Upper lobe of left lung (tissue), 6 donors: Measurements from ENCODE around the gene CEP19. TPM values are rescaled to one million over a fixed set of nuclear protein-coding genes. Genes with fewer than 3 reads are reported as not detected.
"Not testable (repeated sequence)": the region's sequence is repeated elsewhere in the genome, so short reads cannot be mapped to it uniquely, and the experiment has no call there.

Experiments used
- ATAC-seq, 2 donors: fragments of 200-7000 bp; cut with Tn5 transposase; one replicate each; pipeline ENCODE4 v1.9.1; 2022; ENCODE audit warnings: mild to moderate bottlenecking in 2 of 2, moderate library complexity in 2 of 2; ENCODE audit not compliant: low FRiP score in 2 of 2
- DNase-seq, 2 donors: peaks; one replicate each; pipeline ENCODE4 v3.0.0-alpha.2; 2019 to 2020
- H3K27ac ChIP-seq, 4 donors: fragments of 200-600 bp; sonication (generic); one replicate each; pipeline ENCODE4 v1.5.1; 2016 to 2019
- H3K27me3 ChIP-seq, 4 donors: fragments of 200-600 bp; sonication (generic); one replicate each; pipeline ENCODE4 v1.5.1; 2017 to 2019
- H3K36me3 ChIP-seq, 4 donors: fragments of 200-600 bp; sonication (generic); one replicate each; pipeline ENCODE4 v1.5.1; 2016 to 2019
- H3K4me1 ChIP-seq, 4 donors: fragments of 200-600 bp; sonication (generic); one replicate each; pipeline ENCODE4 v1.5.1; 2018 to 2019
- H3K4me3 ChIP-seq, 4 donors: fragments of 200-600 bp; sonication (generic); one replicate each; pipeline ENCODE4 v1.5.1; 2017 to 2019; ENCODE audit warnings: mild to moderate bottlenecking in 2 of 4, moderate library complexity in 1 of 4
- H3K9me3 ChIP-seq, 4 donors: fragments of 200-600 bp; sonication (generic); one replicate each; pipeline ENCODE4 v1.5.1; 2018 to 2019
- CTCF ChIP-seq, 6 experiments: fragments of 450-650 bp in 4 of 6; fragments of 200-600 bp in 2 of 6; sonication (generic) in 2 of 6; IDR thresholded peaks; one replicate each; pipeline ENCODE4 v1.5.1; 2016 to 2019; ENCODE audit warnings: antibody characterized with exemption in 6 of 6
- EP300 ChIP-seq, 4 donors: sonication (generic); formaldehyde crosslinking; IDR thresholded peaks; one replicate each; pipeline ENCODE4 v1.5.1; 2017; ENCODE audit warnings: antibody characterized with exemption in 4 of 4, control low read depth in 2 of 4
- POLR2A ChIP-seq, 4 donors: fragments of 450-650 bp; IDR thresholded peaks; one replicate each; pipeline ENCODE4 v1.5.1; 2016 to 2017; ENCODE audit warnings: antibody characterized with exemption in 4 of 4, mild to moderate bottlenecking in 2 of 4
- POLR2AphosphoS5 ChIP-seq, 2 donors: sonication (generic); formaldehyde crosslinking; IDR thresholded peaks; one replicate each; pipeline ENCODE4 v1.5.1; 2017; ENCODE audit warnings: antibody characterized with exemption in 2 of 2
- WGBS, 2 donors: methylation state at CpG; one replicate each; pipeline ENCODE4 v1.1.5; 2017 to 2018; 5-methylcytosine and 5-hydroxymethylcytosine counted together
- total RNA-seq, 6 donors: library from RNA; depleted of rRNA in 4 of 6; stranded (reverse); fragments of >200 nt in 4 of 6; gene quantifications; one replicate each; pipeline versions ENCODE4 v1.1.0 to v1.2.1, GENCODE V29; 2016 to 2021
- donor health status: DM: no; HTN: no; CAD: no; lungs with moderate emphysema.
- donor health status: DM: no; HTN: yes; CAD: no; lungs with severe emphysema.

CEP19 gene
- total RNA-seq, 6 donors from 2014 or later = 1.2 to 9.0 (median 2.6) TPM

GRCh38 chr3:196726788-196727675, 15.0 kb upstream of the CEP19 start:
- Histone ChIP-seq H3K27me3 (no peaks in the 10 kb centered on the region), H3K36me3 (peaks cover 0 to 24% (median 5%) of the 10 kb centered on the region in 4 donors), H3K27ac (no peak overlapping the region), H3K4me3 (no peak overlapping the region), H3K9me3 (no peaks in the 10 kb centered on the region), H3K4me1 (no peaks in the 10 kb centered on the region)
- ATAC-seq (no peak), DNase-seq (no peak)
- TF ChIP-seq CTCF (IDR thresholded peaks at IDR 0.05) (no peak), POLR2A (IDR thresholded peaks at IDR 0.05) (no peak), EP300 (IDR thresholded peaks at IDR 0.05) (no peak), POLR2AphosphoS5 (IDR thresholded peaks at IDR 0.05) (no peak)
- WGBS, 2 donors = 72 to 74% methylated on average over 7 of the region's 7 CpGs

- 82 to 98% methylated on average over 2 of the region's 2 CpGs for WGBS, 2 donors
- Histone ChIP-seq H3K4me3 (no peak overlapping the region), H3K27me3 (no peaks in the 10 kb centered on the region), H3K27ac (no peak overlapping the region), H3K9me3 (no peaks in the 10 kb centered on the region), H3K36me3 (peaks cover 0 to 18% (median 0%) of the 10 kb centered on the region in 4 donors), H3K4me1 (no peaks in the 10 kb centered on the region)
- ATAC-seq (no peak), DNase-seq (no peak)
- no peak for TF ChIP-seq EP300 (IDR thresholded peaks at IDR 0.05)
- TF ChIP-seq POLR2A (IDR thresholded peaks at IDR 0.05) = no peak
- no peak for TF ChIP-seq POLR2AphosphoS5 (IDR thresholded peaks at IDR 0.05)
- no peak for TF ChIP-seq CTCF (IDR thresholded peaks at IDR 0.05)
These were observed 9.0 kb upstream of the CEP19 start for GRCh38 chr3:196721097-196721496.

GRCh38 chr3:196717162-196717561, 5.1 kb upstream of the CEP19 start:
- 91 to 93% methylated on average over 3 of the region's 3 CpGs for WGBS, 2 donors

GRCh38 chr3:196712514-196713413, 714 bp upstream of the CEP19 start:
- 12 to 13% methylated on average over 20 to 23 of the region's 64 CpGs for WGBS, 2 donors
- Histone ChIP-seq H3K27ac (peak overlapping the region; percentile 81 to 96 (median 92)), H3K36me3 (no peaks in the 10 kb centered on the region), H3K4me1 (peaks cover 14 to 19% (median 17%) of the 10 kb centered on the region in 4 donors), H3K9me3 (no peaks in the 10 kb centered on the region), H3K27me3 (no peaks in the 10 kb centered on the region), H3K4me3 (peak overlapping the region; percentile 56 to 99 (median 92))
- peak; percentile 63 to 95 for DNase-seq
- TF ChIP-seq EP300 (IDR thresholded peaks at IDR 0.05) (no peak), CTCF (IDR thresholded peaks at IDR 0.05) (peak in 3 of 6 experiments; percentile 25 to 59 (median 48))
- ATAC-seq = peak; percentile 77 to 94

More at GRCh38 chr3:196717162-196717561, 5.1 kb upstream of the CEP19 start:
- not testable (repeated sequence) for H3K36me3 ChIP-seq, H3K4me3 ChIP-seq, H3K9me3 ChIP-seq, H3K27me3 ChIP-seq, H3K27ac ChIP-seq, ATAC-seq, DNase-seq
- H3K4me1 ChIP-seq = peaks cover 6 to 11% (median 8%) of the 10 kb centered on the region in 4 donors

- 71 to 79% methylated on average over 7 of the region's 7 CpGs for WGBS, 2 donors
- ATAC-seq = no peak
- TF ChIP-seq EP300 (IDR thresholded peaks at IDR 0.05) (no peak), POLR2A (IDR thresholded peaks at IDR 0.05) (no peak), CTCF (IDR thresholded peaks at IDR 0.05) (no peak)
These were observed 3.6 kb downstream of the CEP19 start for GRCh38 chr3:196708467-196708866.

More at GRCh38 chr3:196708467-196708866, 3.6 kb downstream of the CEP19 start:
- H3K27ac ChIP-seq = no peak overlapping the region
- no peak overlapping the region for H3K4me3 ChIP-seq
- no peaks in the 10 kb centered on the region for H3K9me3 ChIP-seq
- H3K4me1 ChIP-seq = peaks cover 14 to 20% (median 17%) of the 10 kb centered on the region in 4 donors
- no peaks in the 10 kb centered on the region for H3K36me3 ChIP-seq
- DNase-seq = no peak
- H3K27me3 ChIP-seq = no peaks in the 10 kb centered on the region
